PC-9 (cell line): ENCODE measurements around the gene CFAP61. TPM values are rescaled to one million over a fixed set of nuclear protein-coding genes. Genes with fewer than 3 reads are reported as not detected.

Experiments
- BruUV-seq: library from RNA; stranded (reverse); fragments of 400-500 nt; replicated peaks from 2 replicates; lab custom pipeline; 2021; lab: Mats Ljungman, UMichigan
- CTCF ChIA-PET: fragments of 300-600 bp; sonication (Branson Sonifier 250); formaldehyde crosslinking; loops from one replicate; lab custom pipeline; 2022; ENCODE audit warnings: antibody characterized with exemption; lab: Charles Lee
- POLR2A ChIA-PET: fragments of 300-600 bp; sonication (Branson Sonifier 250); formaldehyde crosslinking; loops from one replicate; lab custom pipeline; 2022; ENCODE audit warnings: antibody characterized with exemption; ENCODE audit not compliant: unreplicated experiment; lab: Charles Lee
- DNase-seq, 2 experiments: peaks; one replicate each; pipeline versions ENCODE4 v3.0.0 to v3.0.0-alpha.2; 2015 to 2022; ENCODE audit warnings: mixed read lengths in 1 of 2
- H2AFZ ChIP-seq: fragments of 200-600 bp; sonication (generic); 2 replicates; pipeline ENCODE4 v1.8.1; 2017; ENCODE audit warnings: antibody characterized with exemption
- H3F3A ChIP-seq: fragments of 200-600 bp; sonication (generic); 2 replicates; pipeline ENCODE4 v1.8.1; 2017; ENCODE audit warnings: antibody characterized with exemption, mild to moderate bottlenecking, low read depth; ENCODE audit not compliant: insufficient read depth
- H3K27ac ChIP-seq: fragments of 200-600 bp; sonication (generic); 2 replicates; pipeline ENCODE4 v1.6.1; 2016; ENCODE audit warnings: mixed run types
- H3K27me3 ChIP-seq: fragments of 200-600 bp; sonication (generic); 2 replicates; pipeline ENCODE4 v1.6.1; 2016; ENCODE audit warnings: low read depth, mixed run types; ENCODE audit not compliant: insufficient read depth
- H3K36me3 ChIP-seq: fragments of 200-600 bp; sonication (generic); 2 replicates; pipeline ENCODE4 v1.6.1; 2016; ENCODE audit warnings: low read depth, mixed run types
- H3K4me1 ChIP-seq: fragments of 200-600 bp; sonication (generic); replicated peaks from 2 replicates; pipeline ENCODE4 v1.6.1; 2016; ENCODE audit warnings: mixed run types; ENCODE audit not compliant: insufficient read depth
- H3K4me2 ChIP-seq: fragments of 200-600 bp; sonication (generic); 2 replicates; pipeline ENCODE4 v1.6.1; 2017; ENCODE audit warnings: mixed run types
- H3K4me3 ChIP-seq: fragments of 200-600 bp; sonication (generic); 2 replicates; pipeline ENCODE4 v1.6.1; 2016; ENCODE audit warnings: mixed run types
- H3K79me2 ChIP-seq: fragments of 200-600 bp; sonication (generic); 2 replicates; pipeline ENCODE4 v1.6.1; 2017; ENCODE audit warnings: low read depth, mixed run types
- H3K9me2 ChIP-seq: fragments of 200-600 bp; sonication (generic); 2 replicates; pipeline ENCODE4 v1.8.1; 2017; ENCODE audit warnings: mild to moderate bottlenecking; ENCODE audit not compliant: insufficient read depth
- H3K9me3 ChIP-seq: fragments of 200-600 bp; sonication (generic); 2 replicates; pipeline ENCODE4 v1.8.1; 2016; ENCODE audit warnings: low read depth; ENCODE audit not compliant: insufficient read depth
- H4K20me1 ChIP-seq: fragments of 200-600 bp; sonication (generic); 2 replicates; pipeline ENCODE4 v1.8.1; 2017; ENCODE audit not compliant: insufficient read depth
- EZH2 ChIP-seq: fragments of 200-600 bp; sonication (generic); IDR thresholded peaks from 2 replicates; pipeline ENCODE4 v1.8.0; 2017; ENCODE audit warnings: antibody characterized with exemption, low read depth
- intact Hi-C: fragments of 100-400 bp; cut with micrococcal nuclease; formaldehyde crosslinking; loops from one replicate; pipeline ENCODE4 v1.10.0; 2022; ENCODE audit not compliant: unreplicated experiment
- total RNA-seq: library from RNA; stranded (reverse); gene quantifications from 2 replicates; pipeline ENCODE4 v1.2.3, GENCODE V29; 2021
- TF ChIP-seq, protein P1 (sequence below): fragments of 200-600 bp; sonication (generic); conservative IDR thresholded peaks from 2 replicates; pipeline ENCODE4 v1.6.1; 2017; ENCODE audit warnings: mixed run types, antibody characterized with exemption, mild to moderate bottlenecking, moderate library complexity

Gene CFAP61
- total RNA-seq, 1 experiment from 2014 or later = 2.6 TPM

- H3K9me2 ChIP-seq = no peaks in the 10 kb centered on the region
- no peaks in the 10 kb centered on the region for H3K9me3 ChIP-seq
- ChIA-PET POLR2A (no interaction called here), CTCF (no interaction called here)
- TF ChIP-seq, protein P1, sequence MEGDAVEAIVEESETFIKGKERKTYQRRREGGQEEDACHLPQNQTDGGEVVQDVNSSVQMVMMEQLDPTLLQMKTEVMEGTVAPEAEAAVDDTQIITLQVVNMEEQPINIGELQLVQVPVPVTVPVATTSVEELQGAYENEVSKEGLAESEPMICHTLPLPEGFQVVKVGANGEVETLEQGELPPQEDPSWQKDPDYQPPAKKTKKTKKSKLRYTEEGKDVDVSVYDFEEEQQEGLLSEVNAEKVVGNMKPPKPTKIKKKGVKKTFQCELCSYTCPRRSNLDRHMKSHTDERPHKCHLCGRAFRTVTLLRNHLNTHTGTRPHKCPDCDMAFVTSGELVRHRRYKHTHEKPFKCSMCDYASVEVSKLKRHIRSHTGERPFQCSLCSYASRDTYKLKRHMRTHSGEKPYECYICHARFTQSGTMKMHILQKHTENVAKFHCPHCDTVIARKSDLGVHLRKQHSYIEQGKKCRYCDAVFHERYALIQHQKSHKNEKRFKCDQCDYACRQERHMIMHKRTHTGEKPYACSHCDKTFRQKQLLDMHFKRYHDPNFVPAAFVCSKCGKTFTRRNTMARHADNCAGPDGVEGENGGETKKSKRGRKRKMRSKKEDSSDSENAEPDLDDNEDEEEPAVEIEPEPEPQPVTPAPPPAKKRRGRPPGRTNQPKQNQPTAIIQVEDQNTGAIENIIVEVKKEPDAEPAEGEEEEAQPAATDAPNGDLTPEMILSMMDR = no peak
- no peak for TF ChIP-seq EZH2
- BruUV-seq = no TSS peak
- intact Hi-C loops = no loop called here
- no peaks in the 10 kb centered on the region for H3K36me3 ChIP-seq
- peaks cover 75% of the 10 kb centered on the region for H3K27me3 ChIP-seq
- H3K4me3 ChIP-seq = no peak overlapping the region
- H3F3A ChIP-seq = no peaks in the 10 kb centered on the region
- H2AFZ ChIP-seq = no peak overlapping the region
- H3K27ac ChIP-seq = no peak overlapping the region
- no peaks in the 10 kb centered on the region; the same call in 1 of the 2 replicates for H3K4me1 ChIP-seq
- no peak overlapping the region for H3K4me2 ChIP-seq
- no peaks in the 10 kb centered on the region for H3K79me2 ChIP-seq
- no peaks in the 10 kb centered on the region for H4K20me1 ChIP-seq
- DNase-seq = peak in 1 of 2 experiments; percentile 36
These were observed 247.6 kb downstream of the CFAP61 start for GRCh38 chr20:20299904-20300303.

- Histone ChIP-seq H3F3A (no peaks in the 10 kb centered on the region), H3K36me3 (no peaks in the 10 kb centered on the region), H4K20me1 (no peaks in the 10 kb centered on the region), H3K4me1 (no peaks in the 10 kb centered on the region; the same call in 1 of the 2 replicates), H3K27me3 (peaks cover 90% of the 10 kb centered on the region), H3K9me2 (no peaks in the 10 kb centered on the region), H2AFZ (no peak overlapping the region), H3K4me3 (no peak overlapping the region), H3K79me2 (no peaks in the 10 kb centered on the region), H3K4me2 (no peak overlapping the region), H3K9me3 (no peaks in the 10 kb centered on the region), H3K27ac (no peak overlapping the region)
- POLR2A ChIA-PET = no interaction called here
- intact Hi-C loops = no loop called here
- TF ChIP-seq, protein P1 = no peak
- no peak for TF ChIP-seq EZH2
- DNase-seq = no peak
- CTCF ChIA-PET = no interaction called here
- BruUV-seq = no TSS peak
These were observed 251.0 kb downstream of the CFAP61 start for GRCh38 chr20:20303320-20303719.

GRCh38 chr20:20303742-20304141, 251.4 kb downstream of the CFAP61 start:
- no peaks in the 10 kb centered on the region for H3K9me3 ChIP-seq
- H3K27ac ChIP-seq = no peak overlapping the region
- no peak overlapping the region for H3K4me3 ChIP-seq
- H3K36me3 ChIP-seq = no peaks in the 10 kb centered on the region
- intact Hi-C loops = no loop called here
- H3K9me2 ChIP-seq = no peaks in the 10 kb centered on the region
- BruUV-seq = no TSS peak
- no peaks in the 10 kb centered on the region for H3F3A ChIP-seq
- POLR2A ChIA-PET = no interaction called here
- H4K20me1 ChIP-seq = no peaks in the 10 kb centered on the region
- H3K4me1 ChIP-seq = no peaks in the 10 kb centered on the region; the same call in 1 of the 2 replicates
- H3K79me2 ChIP-seq = no peaks in the 10 kb centered on the region
- CTCF ChIA-PET = no interaction called here
- TF ChIP-seq, protein P1 = no peak
- no peak for TF ChIP-seq EZH2
- no peak for DNase-seq
- no peak overlapping the region for H3K4me2 ChIP-seq
- no peak overlapping the region for H2AFZ ChIP-seq
- peaks cover 90% of the 10 kb centered on the region for H3K27me3 ChIP-seq
